Mesothelial cell of epicardium (in vitro differentiated cells): ENCODE measurements around the gene SORCS3. TPM values are rescaled to one million over a fixed set of nuclear protein-coding genes. Genes with fewer than 3 reads are reported as not detected.

Source experiments
- DNase-seq, 2 experiments: peaks; one replicate each; pipeline ENCODE4 v3.0.0; 2021; ENCODE audit warnings: low spot score in 2 of 2; ENCODE audit not compliant: unreplicated experiment in 2 of 2
- H3K27ac Mint-ChIP-seq: 2 replicates; pipeline ENCODE4 v1.8.0; 2021; ENCODE audit warnings: mixed read lengths
- H3K27me3 Mint-ChIP-seq: 2 replicates; pipeline ENCODE4 v1.8.0; 2021; ENCODE audit warnings: low read depth, mixed read lengths
- H3K36me3 Mint-ChIP-seq: 2 replicates; pipeline ENCODE4 v1.8.0; 2021; ENCODE audit warnings: mixed read lengths
- H3K4me1 Mint-ChIP-seq: 2 replicates; pipeline ENCODE4 v1.8.0; 2021; ENCODE audit warnings: mixed read lengths
- H3K4me3 Mint-ChIP-seq: 2 replicates; pipeline ENCODE4 v1.8.0; 2021; ENCODE audit warnings: mild to moderate bottlenecking, moderate library complexity, mixed read lengths
- H3K9me3 Mint-ChIP-seq: 2 replicates; pipeline ENCODE4 v1.8.0; 2021; ENCODE audit warnings: mixed read lengths
- total RNA-seq: library from RNA; stranded (reverse); gene quantifications from 3 replicates; pipeline ENCODE4 v1.2.1, GENCODE V29; 2021
- TF ChIP-seq, protein P1 (sequence below): fragments of 200-600 bp; sonication (generic); IDR thresholded peaks from one replicate; pipeline ENCODE4 v1.5.0; 2021; ENCODE audit warnings: antibody characterized with exemption; ENCODE audit not compliant: unreplicated experiment

Gene SORCS3
- total RNA-seq, 1 donor from 2014 or later, result 0.04 TPM

DNA sequence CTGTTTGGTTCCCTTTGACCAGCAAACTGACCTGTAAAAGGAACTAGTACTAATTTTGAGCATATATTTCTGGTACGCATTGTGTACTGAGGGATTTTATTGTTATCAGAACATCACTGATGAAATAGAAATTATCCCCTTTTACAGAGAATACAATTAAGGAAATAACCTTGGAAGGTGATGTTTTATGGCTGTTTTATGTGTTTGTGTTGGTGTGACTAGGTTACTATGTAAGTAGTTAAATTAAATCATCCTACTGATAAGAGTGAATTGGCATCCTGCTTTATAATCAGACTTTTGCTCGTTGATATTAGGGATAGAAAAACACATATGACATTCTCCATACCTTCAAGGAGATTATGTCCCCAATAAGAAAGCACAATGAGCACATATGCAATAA lies 596.6 kb downstream of the SORCS3 start:
- TF ChIP-seq, protein P1, sequence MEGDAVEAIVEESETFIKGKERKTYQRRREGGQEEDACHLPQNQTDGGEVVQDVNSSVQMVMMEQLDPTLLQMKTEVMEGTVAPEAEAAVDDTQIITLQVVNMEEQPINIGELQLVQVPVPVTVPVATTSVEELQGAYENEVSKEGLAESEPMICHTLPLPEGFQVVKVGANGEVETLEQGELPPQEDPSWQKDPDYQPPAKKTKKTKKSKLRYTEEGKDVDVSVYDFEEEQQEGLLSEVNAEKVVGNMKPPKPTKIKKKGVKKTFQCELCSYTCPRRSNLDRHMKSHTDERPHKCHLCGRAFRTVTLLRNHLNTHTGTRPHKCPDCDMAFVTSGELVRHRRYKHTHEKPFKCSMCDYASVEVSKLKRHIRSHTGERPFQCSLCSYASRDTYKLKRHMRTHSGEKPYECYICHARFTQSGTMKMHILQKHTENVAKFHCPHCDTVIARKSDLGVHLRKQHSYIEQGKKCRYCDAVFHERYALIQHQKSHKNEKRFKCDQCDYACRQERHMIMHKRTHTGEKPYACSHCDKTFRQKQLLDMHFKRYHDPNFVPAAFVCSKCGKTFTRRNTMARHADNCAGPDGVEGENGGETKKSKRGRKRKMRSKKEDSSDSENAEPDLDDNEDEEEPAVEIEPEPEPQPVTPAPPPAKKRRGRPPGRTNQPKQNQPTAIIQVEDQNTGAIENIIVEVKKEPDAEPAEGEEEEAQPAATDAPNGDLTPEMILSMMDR, result no peak
- no peaks in the 10 kb centered on the region for H3K36me3 Mint-ChIP-seq
- no peak overlapping the region for H3K4me3 Mint-ChIP-seq
- peaks cover 6% of the 10 kb centered on the region for H3K27me3 Mint-ChIP-seq
- H3K4me1 Mint-ChIP-seq, result peaks cover 4% of the 10 kb centered on the region
- no peak for DNase-seq
- peaks cover 20% of the 10 kb centered on the region for H3K9me3 Mint-ChIP-seq
- no peak overlapping the region for H3K27ac Mint-ChIP-seq

DNA sequence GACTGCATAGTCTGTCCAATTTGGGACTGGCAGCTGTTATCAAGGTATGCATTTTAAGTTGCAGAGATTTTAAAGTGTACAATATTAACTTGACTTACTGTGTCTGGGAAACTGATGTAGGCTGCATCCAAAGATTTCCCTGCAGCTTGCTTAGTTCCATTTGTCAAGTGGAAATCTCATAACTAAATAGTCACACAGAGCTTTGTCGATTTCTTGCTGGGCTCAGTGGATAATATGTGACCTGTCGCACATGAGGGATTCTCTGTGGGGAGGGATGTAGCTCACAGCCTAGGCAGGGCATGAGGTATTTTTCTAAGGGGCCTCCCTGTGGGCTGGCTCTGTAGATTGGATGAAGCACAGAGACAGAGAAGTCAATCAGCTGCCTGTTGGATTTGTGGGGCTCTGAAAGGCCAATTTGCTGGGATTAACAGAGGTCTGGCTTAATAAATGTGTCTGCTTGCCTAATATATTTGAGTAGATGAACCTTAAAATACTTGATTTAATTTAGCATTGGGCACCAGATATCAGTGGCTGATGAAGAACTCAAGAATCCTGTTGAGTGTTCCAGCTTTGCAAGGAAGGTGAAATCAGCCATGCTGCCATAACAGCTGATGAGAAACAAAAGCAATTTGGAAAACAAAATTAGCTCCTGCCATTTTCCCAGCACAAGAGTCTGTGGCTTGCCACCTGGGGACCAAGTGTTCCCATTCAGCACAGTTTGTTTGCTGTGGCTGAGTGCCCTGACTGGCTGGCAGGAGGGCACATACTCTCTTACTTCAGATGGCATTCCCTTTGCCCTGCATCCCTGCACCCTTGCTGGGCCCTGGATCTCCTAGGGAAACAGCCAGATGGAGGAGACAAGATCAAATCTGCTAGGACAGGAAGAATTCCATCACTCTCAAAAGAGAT lies 598.5 kb downstream of the SORCS3 start:
- H3K4me1 Mint-ChIP-seq, result peaks cover 4% of the 10 kb centered on the region
- no peak overlapping the region for H3K27ac Mint-ChIP-seq
- no peaks in the 10 kb centered on the region for H3K36me3 Mint-ChIP-seq
- TF ChIP-seq, protein P1, result no peak
- no peak overlapping the region for H3K4me3 Mint-ChIP-seq
- peaks cover 6% of the 10 kb centered on the region for H3K27me3 Mint-ChIP-seq
- peaks cover 6% of the 10 kb centered on the region for H3K9me3 Mint-ChIP-seq
- DNase-seq, result no peak

DNA sequence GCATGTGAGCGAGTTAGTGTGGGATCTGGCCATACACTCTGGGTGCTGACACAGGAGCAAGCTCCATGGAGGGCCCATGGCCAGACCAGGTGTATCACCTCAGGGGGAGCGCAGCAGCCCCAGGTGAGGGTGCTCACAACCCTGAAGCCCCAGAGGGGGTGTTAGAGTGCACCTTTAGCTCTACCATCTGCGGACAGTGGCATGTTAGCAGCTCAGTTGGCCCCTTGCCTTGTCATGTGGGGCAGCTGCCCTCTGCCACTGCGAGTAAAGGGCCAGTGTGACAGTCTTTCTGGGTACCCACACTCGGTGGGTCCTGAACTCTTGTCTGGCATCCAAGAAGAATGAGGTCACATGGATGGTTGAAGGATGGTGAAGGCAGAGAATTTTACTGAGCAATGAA lies 600.2 kb downstream of the SORCS3 start:
- Mint-ChIP-seq H3K36me3 (no peaks in the 10 kb centered on the region), H3K27me3 (peaks cover 18% of the 10 kb centered on the region), H3K4me3 (no peak overlapping the region), H3K4me1 (peaks cover 4% of the 10 kb centered on the region), H3K9me3 (no peaks in the 10 kb centered on the region), H3K27ac (no peak overlapping the region)
- TF ChIP-seq, protein P1, result no peak
- DNase-seq, result no peak

DNA sequence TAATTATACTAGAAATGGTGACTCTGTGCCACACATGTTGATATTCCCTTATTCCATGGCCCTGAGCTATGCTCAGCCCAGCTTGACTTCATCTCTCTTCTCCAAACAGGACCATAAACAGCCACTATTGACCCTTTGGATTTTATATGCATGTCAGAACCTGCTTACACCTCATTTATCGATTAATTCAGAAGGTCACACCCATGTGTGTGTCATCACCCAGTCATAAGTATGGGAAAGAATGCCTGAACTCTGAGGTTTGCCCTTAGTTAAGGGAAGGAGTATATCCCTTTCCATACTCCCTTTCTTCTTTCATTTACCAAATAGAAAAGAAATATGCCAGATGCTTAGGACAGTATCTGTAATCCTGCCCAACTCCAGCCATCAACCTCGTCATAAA lies 602.3 kb downstream of the SORCS3 start:
- H3K36me3 Mint-ChIP-seq, result no peaks in the 10 kb centered on the region
- peaks cover 1% of the 10 kb centered on the region for H3K4me1 Mint-ChIP-seq
- H3K27ac Mint-ChIP-seq, result no peak overlapping the region
- H3K9me3 Mint-ChIP-seq, result no peaks in the 10 kb centered on the region
- no peak overlapping the region for H3K4me3 Mint-ChIP-seq
- H3K27me3 Mint-ChIP-seq, result peaks cover 35% of the 10 kb centered on the region
- TF ChIP-seq, protein P1, result no peak
- no peak for DNase-seq

DNA sequence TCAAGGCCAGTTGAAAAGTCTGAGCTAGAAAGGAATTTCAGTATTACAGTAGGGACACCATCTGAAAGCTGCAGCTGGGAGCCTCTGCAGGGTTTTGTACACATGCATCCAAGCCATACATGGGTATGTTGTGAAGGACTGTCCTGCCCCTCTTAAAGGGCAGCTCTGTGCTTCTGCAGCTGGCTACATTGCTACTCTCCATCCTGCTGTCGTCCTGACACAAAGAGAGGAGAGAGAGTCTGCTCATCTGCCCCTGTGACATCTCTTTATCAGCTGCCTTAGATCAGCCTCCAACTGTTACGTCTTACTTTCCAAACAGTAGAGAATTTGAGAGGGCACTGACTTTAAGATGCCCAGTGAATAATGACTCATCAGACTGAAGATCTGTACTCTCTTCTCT lies 602.7 kb downstream of the SORCS3 start:
- TF ChIP-seq, protein P1, result no peak
- no peak overlapping the region for H3K4me3 Mint-ChIP-seq
- no peaks in the 10 kb centered on the region for H3K4me1 Mint-ChIP-seq
- no peak for DNase-seq
- no peaks in the 10 kb centered on the region for H3K36me3 Mint-ChIP-seq
- H3K27me3 Mint-ChIP-seq, result peaks cover 36% of the 10 kb centered on the region
- no peaks in the 10 kb centered on the region for H3K9me3 Mint-ChIP-seq
- H3K27ac Mint-ChIP-seq, result no peak overlapping the region
